ENCODE results near the gene ZNF219. TPM values are rescaled to one million over a fixed set of nuclear protein-coding genes. Genes with fewer than 3 reads are reported as not detected.
A peak's percentile ranks its signal among the peaks of the same experiment; 100 is the strongest.

Gene ZNF219
- total and polyA plus RNA-seq, 2 of the 13 experiments (the other 11 are each of a cell fraction or from before 2014, with no cell fraction given), result 34.5 to 36.6 TPM

DNA sequence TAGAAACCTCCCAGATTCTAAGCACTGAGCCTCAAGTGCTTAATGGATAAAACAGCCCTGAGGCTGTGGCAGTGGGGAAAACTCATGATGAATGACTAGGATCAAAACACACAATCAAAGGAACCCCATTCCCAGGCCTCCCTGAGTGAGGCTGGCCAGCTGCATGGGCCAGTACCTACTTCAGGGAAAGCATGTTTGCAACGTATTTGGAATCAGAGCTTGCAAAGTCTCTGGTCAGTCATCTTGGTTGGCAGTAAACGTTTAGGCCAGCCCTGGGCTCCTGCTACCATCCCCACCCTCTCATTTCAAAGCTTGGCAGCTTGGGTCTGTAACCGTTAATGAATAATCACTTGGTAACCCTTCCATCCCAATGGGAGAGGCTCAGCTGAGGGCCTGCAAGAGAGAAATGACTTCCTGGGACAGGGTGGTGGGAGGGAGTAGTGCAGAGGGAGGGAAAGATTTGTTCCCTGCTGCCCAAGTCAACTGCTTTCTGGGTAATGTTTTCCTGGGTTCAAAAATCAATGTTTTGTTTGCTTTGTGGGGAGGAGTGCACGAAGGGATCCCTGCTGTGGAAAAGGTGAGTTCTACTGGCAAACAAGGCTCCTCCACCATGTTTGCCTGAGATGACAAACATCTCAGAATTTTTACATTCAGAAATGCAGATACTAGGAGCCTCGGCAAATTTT is 42.9 kb downstream of the ZNF219 start (continued):
- no peak for TF ChIP-seq TBX3 (IDR thresholded peaks at IDR 0.05; ENCODE audit: borderline replicate concordance)
- no peak for TF ChIP-seq ZNF720 (CRISPR knock-in tag; IDR thresholded peaks at IDR 0.05)
- TF ChIP-seq GFI1 (CRISPR knock-in tag; IDR thresholded peaks at IDR 0.05; ENCODE audit: borderline replicate concordance), result peak; percentile 99
- peak; percentile 85 for TF ChIP-seq ZNF792 (CRISPR knock-in tag; IDR thresholded peaks at IDR 0.05)
- peak; percentile 54; the same call in 1 of the 2 replicates for TF ChIP-seq JUN (CRISPR knock-in tag; IDR thresholded peaks at IDR 0.05)
- TF ChIP-seq, protein P1, sequence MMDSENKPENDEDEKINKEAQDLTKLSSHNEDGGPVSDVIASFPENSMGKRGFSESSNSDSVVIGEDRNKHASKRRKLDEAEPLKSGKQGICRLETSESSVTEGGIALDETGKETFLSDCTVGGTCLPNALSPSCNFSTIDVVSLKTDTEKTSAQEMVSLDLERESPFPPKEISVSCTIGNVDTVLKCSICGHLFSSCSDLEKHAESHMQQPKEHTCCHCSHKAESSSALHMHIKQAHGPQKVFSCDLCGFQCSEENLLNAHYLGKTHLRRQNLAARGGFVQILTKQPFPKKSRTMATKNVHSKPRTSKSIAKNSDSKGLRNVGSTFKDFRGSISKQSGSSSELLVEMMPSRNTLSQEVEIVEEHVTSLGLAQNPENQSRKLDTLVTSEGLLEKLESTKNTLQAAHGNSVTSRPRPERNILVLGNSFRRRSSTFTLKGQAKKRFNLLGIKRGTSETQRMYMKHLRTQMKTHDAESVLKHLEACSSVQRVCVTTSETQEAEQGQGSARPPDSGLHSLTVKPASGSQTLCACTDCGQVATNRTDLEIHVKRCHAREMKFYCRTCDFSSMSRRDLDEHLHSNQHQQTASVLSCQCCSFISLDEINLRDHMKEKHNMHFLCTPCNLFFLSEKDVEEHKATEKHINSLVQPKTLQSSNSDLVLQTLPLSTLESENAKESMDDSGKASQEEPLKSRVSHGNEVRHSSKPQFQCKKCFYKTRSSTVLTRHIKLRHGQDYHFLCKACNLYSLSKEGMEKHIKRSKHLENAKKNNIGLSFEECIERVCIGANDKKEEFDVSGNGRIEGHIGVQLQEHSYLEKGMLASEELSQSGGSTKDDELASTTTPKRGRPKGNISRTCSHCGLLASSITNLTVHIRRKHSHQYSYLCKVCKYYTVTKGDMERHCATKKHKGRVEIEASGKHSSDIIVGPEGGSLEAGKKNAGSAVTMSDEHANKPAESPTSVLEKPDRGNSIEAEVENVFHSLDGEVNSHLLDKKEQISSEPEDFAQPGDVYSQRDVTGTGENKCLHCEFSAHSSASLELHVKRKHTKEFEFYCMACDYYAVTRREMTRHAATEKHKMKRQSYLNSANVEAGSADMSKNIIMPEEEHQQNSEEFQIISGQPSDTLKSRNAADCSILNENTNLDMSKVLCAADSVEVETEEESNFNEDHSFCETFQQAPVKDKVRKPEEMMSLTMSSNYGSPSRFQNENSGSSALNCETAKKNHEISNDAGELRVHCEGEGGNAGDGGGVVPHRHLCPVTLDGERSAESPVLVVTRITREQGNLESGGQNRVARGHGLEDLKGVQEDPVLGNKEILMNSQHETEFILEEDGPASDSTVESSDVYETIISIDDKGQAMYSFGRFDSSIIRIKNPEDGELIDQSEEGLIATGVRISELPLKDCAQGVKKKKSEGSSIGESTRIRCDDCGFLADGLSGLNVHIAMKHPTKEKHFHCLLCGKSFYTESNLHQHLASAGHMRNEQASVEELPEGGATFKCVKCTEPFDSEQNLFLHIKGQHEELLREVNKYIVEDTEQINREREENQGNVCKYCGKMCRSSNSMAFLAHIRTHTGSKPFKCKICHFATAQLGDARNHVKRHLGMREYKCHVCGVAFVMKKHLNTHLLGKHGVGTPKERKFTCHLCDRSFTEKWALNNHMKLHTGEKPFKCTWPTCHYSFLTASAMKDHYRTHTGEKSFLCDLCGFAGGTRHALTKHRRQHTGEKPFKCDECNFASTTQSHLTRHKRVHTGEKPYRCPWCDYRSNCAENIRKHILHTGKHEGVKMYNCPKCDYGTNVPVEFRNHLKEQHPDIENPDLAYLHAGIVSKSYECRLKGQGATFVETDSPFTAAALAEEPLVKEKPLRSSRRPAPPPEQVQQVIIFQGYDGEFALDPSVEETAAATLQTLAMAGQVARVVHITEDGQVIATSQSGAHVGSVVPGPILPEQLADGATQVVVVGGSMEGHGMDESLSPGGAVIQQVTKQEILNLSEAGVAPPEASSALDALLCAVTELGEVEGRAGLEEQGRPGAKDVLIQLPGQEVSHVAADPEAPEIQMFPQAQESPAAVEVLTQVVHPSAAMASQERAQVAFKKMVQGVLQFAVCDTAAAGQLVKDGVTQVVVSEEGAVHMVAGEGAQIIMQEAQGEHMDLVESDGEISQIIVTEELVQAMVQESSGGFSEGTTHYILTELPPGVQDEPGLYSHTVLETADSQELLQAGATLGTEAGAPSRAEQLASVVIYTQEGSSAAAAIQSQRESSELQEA (CRISPR knock-in tag; IDR thresholded peaks at IDR 0.05; ENCODE audit: not compliant biosample characterization), result no peak
- TF ChIP-seq, protein P2, sequence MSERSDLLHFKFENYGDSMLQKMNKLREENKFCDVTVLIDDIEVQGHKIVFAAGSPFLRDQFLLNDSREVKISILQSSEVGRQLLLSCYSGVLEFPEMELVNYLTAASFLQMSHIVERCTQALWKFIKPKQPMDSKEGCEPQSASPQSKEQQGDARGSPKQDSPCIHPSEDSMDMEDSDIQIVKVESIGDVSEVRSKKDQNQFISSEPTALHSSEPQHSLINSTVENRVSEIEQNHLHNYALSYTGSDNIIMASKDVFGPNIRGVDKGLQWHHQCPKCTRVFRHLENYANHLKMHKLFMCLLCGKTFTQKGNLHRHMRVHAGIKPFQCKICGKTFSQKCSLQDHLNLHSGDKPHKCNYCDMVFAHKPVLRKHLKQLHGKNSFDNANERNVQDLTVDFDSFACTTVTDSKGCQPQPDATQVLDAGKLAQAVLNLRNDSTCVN (CRISPR knock-in tag; IDR thresholded peaks at IDR 0.05; ENCODE audit: borderline replicate concordance), result no peak
- 0 out of 2 replicates have a peak, but pooled peaks have one; percentile 8 for TF ChIP-seq KAT2B (IDR thresholded peaks at IDR 0.05; ENCODE audit: borderline replicate concordance, low read depth, low read length)
- peak; percentile 39; the same call in 1 of the 2 replicates for TF ChIP-seq ZBTB14 (CRISPR knock-in tag; IDR thresholded peaks at IDR 0.05)
- TF ChIP-seq IKZF5 (CRISPR knock-in tag; IDR thresholded peaks at IDR 0.05), result peak; percentile 98
- TF ChIP-seq SIN3B (IDR thresholded peaks at IDR 0.05; ENCODE audit: low read length), result no peak
- no peak for TF ChIP-seq ZKSCAN1 (IDR thresholded peaks at IDR 0.05; ENCODE audit: low read length)
- TF ChIP-seq, protein P3, sequence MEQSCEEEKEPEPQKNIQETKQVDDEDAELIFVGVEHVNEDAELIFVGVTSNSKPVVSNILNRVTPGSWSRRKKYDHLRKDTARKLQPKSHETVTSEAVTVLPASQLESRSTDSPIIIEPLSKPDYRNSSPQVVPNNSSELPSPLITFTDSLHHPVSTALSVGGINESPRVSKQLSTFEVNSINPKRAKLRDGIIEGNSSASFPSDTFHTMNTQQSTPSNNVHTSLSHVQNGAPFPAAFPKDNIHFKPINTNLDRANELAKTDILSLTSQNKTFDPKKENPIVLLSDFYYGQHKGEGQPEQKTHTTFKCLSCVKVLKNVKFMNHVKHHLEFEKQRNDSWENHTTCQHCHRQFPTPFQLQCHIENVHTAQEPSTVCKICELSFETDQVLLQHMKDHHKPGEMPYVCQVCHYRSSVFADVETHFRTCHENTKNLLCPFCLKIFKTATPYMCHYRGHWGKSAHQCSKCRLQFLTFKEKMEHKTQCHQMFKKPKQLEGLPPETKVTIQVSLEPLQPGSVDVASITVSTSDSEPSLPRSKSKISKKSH (CRISPR knock-in tag; IDR thresholded peaks at IDR 0.05; ENCODE audit: borderline replicate concordance), result no peak
- no peak for TF ChIP-seq HOXA7 (CRISPR knock-in tag; IDR thresholded peaks at IDR 0.05)
- 0 out of 2 replicates have a peak, but pooled peaks have one; percentile 22 for TF ChIP-seq ZNF543 (CRISPR knock-in tag; IDR thresholded peaks at IDR 0.05)

Data from HepG2 (cell line).